GM23338 (cell line): Measurements from ENCODE around the gene TMEM150C. TPM values are rescaled to one million over a fixed set of nuclear protein-coding genes. Genes with fewer than 3 reads are reported as not detected.

Experiments
- ATAC-seq: fragments of 200-7000 bp; cut with Tn5 transposase; 3 replicates; pipeline ENCODE4 v1.9.1; 2020
- DNase-seq: peaks from one replicate; pipeline ENCODE4 v3.0.0-alpha.2; 2015; ENCODE audit warnings: low spot score
- H2AFZ ChIP-seq: fragments of 200-600 bp; sonication (generic); 2 replicates; pipeline ENCODE4 v1.8.0; 2016; ENCODE audit warnings: antibody characterized with exemption, mild to moderate bottlenecking, moderate library complexity
- H3F3A ChIP-seq: fragments of 200-600 bp; sonication (generic); replicated peaks from 2 replicates; pipeline ENCODE4 v1.8.0; 2017; ENCODE audit warnings: antibody characterized with exemption, mixed run types, low read depth
- H3K27ac ChIP-seq: fragments of 200-600 bp; sonication (generic); 2 replicates; pipeline ENCODE4 v1.6.1; 2016; ENCODE audit warnings: low read depth
- H3K27me3 ChIP-seq: fragments of 200-600 bp; sonication (generic); 2 replicates; pipeline ENCODE4 v1.8.0; 2016; ENCODE audit warnings: mild to moderate bottlenecking, mixed run types, moderate library complexity; ENCODE audit not compliant: insufficient read depth
- H3K36me3 ChIP-seq: fragments of 200-600 bp; sonication (generic); 2 replicates; pipeline ENCODE4 v1.8.0; 2016; ENCODE audit warnings: mild to moderate bottlenecking; ENCODE audit not compliant: insufficient read depth
- H3K4me1 ChIP-seq: fragments of 200-600 bp; sonication (generic); 2 replicates; pipeline ENCODE4 v1.8.0; 2016; ENCODE audit warnings: mild to moderate bottlenecking, moderate library complexity; ENCODE audit not compliant: insufficient read depth
- H3K4me2 ChIP-seq: fragments of 200-600 bp; sonication (generic); 2 replicates; pipeline ENCODE4 v1.7.1; 2017; ENCODE audit warnings: mixed run types
- H3K4me3 ChIP-seq: fragments of 200-600 bp; sonication (generic); 2 replicates; pipeline ENCODE4 v1.6.1; 2016; ENCODE audit warnings: mixed run types
- H3K79me2 ChIP-seq: fragments of 200-600 bp; sonication (generic); replicated peaks from 2 replicates; pipeline ENCODE4 v1.8.0; 2017; ENCODE audit warnings: mild to moderate bottlenecking; ENCODE audit not compliant: insufficient read depth
- H3K9me2 ChIP-seq: fragments of 200-600 bp; sonication (generic); 2 replicates; pipeline ENCODE4 v1.8.0; 2017; ENCODE audit not compliant: insufficient read depth
- H4K20me1 ChIP-seq: fragments of 200-600 bp; sonication (generic); replicated peaks from 2 replicates; pipeline ENCODE4 v1.8.0; 2017; ENCODE audit warnings: mild to moderate bottlenecking; ENCODE audit not compliant: insufficient read depth
- H3K27ac Mint-ChIP-seq: 2 replicates; pipeline ENCODE4 v1.8.0; 2020; ENCODE audit warnings: inconsistent platforms, mild to moderate bottlenecking, moderate library complexity, mixed read lengths
- H3K27me3 Mint-ChIP-seq: 3 replicates; pipeline ENCODE4 v1.8.0; 2022; ENCODE audit warnings: low read depth, mild to moderate bottlenecking, moderate library complexity, mixed read lengths, inconsistent platforms; ENCODE audit not compliant: insufficient read depth, poor library complexity
- H3K36me3 Mint-ChIP-seq: 3 replicates; pipeline ENCODE4 v1.8.0; 2021; ENCODE audit warnings: low read depth, mild to moderate bottlenecking, inconsistent platforms, moderate library complexity, mixed read lengths
- H3K4me1 Mint-ChIP-seq: 3 replicates; pipeline ENCODE4 v1.8.0; 2020; ENCODE audit warnings: mild to moderate bottlenecking, inconsistent platforms, mixed read lengths
- H3K4me3 Mint-ChIP-seq: 3 replicates; pipeline ENCODE4 v1.8.0; 2021; ENCODE audit warnings: moderate library complexity, mild to moderate bottlenecking, inconsistent platforms, mixed read lengths
- H3K9me3 Mint-ChIP-seq: 3 replicates; pipeline ENCODE4 v1.8.0; 2020; ENCODE audit warnings: moderate library complexity, mild to moderate bottlenecking, inconsistent platforms, mixed read lengths
- CREB1 ChIP-seq: fragments of 250-450 bp; sonication (Bioruptor Pico); IDR thresholded peaks from 2 replicates; pipeline ENCODE4 v1.5.0; 2020; ENCODE audit warnings: low read depth, mild to moderate bottlenecking, moderate library complexity
- ETS1 ChIP-seq: IDR thresholded peaks from 2 replicates; pipeline ENCODE4 v1.6.1; 2016; ENCODE audit warnings: antibody characterized with exemption
- EZH2 ChIP-seq: fragments of 200-600 bp; sonication (generic); IDR thresholded peaks from one replicate; pipeline ENCODE4 v1.8.0; 2017; ENCODE audit warnings: antibody characterized with exemption, mild to moderate bottlenecking, low read depth; ENCODE audit not compliant: unreplicated experiment
- EZH2phosphoT487 ChIP-seq: fragments of 200-600 bp; sonication (generic); IDR thresholded peaks from one replicate; pipeline ENCODE4 v1.8.1; 2018; ENCODE audit warnings: antibody characterized with exemption; ENCODE audit not compliant: unreplicated experiment
- JUNB ChIP-seq: IDR thresholded peaks from one replicate; pipeline ENCODE4 v1.6.1; 2016; ENCODE audit warnings: antibody characterized with exemption; ENCODE audit not compliant: unreplicated experiment
- NANOG ChIP-seq: IDR thresholded peaks from 2 replicates; pipeline ENCODE4 v1.6.1; 2016; ENCODE audit warnings: antibody characterized with exemption, borderline replicate concordance
- POLR2AphosphoS5 ChIP-seq: IDR thresholded peaks from 2 replicates; pipeline ENCODE4 v1.6.1; 2016; ENCODE audit warnings: antibody characterized with exemption, low read depth
- STAT1 ChIP-seq: IDR thresholded peaks from one replicate; pipeline ENCODE4 v1.6.1; 2016; ENCODE audit warnings: antibody characterized with exemption; ENCODE audit not compliant: unreplicated experiment
- ZNF114 ChIP-seq: fragments of 250-450 bp; sonication (Bioruptor Pico); IDR thresholded peaks from 2 replicates; pipeline ENCODE4 v1.5.0; 2020; ENCODE audit warnings: mild to moderate bottlenecking, moderate library complexity
- ZNF331 ChIP-seq: fragments of 250-450 bp; sonication (Bioruptor Pico); IDR thresholded peaks from 2 replicates; pipeline ENCODE4 v1.5.0; 2020; ENCODE audit warnings: low read depth, mild to moderate bottlenecking, moderate library complexity
- polyA plus RNA-seq: library from polyadenylated mRNA; unstranded; fragments of >200 nt; fragmentation: Nextera tagmentation; extraction: Ambion mirVana; gene quantifications from 2 replicates; pipeline ENCODE4 v1.2.1, GENCODE V29; 2016
- total RNA-seq: library from RNA; depleted of rRNA; stranded (reverse); fragments of >200 nt; shearing (Covaris generic); gene quantifications from 2 replicates; pipeline ENCODE4 v1.2.3, GENCODE V29; 2014
- TF ChIP-seq, protein P1 (sequence below), 2 experiments: fragments of 200-600 bp in 1 of 2; sonication (generic) in 1 of 2; conservative IDR thresholded peaks; 2 replicates each; pipeline versions ENCODE4 v1.5.1 to v1.6.1; 2016 to 2017; ENCODE audit warnings: antibody characterized with exemption in 2 of 2, low read depth in 2 of 2, mild to moderate bottlenecking in 2 of 2, moderate library complexity in 1 of 2
- TF ChIP-seq, protein P2 (sequence below): fragments of 250-450 bp; sonication (Bioruptor Pico); IDR thresholded peaks from 2 replicates; pipeline ENCODE4 v1.5.0; 2020; ENCODE audit warnings: mild to moderate bottlenecking, moderate library complexity

The TMEM150C gene
- total and polyA plus RNA-seq, 2 experiments from 2014 or later, result 1.7 to 4.0 TPM

GRCh38 chr4:82589756-82590155 is 28.0 kb upstream of the TMEM150C start (continued):
- TF ChIP-seq, protein P1, sequence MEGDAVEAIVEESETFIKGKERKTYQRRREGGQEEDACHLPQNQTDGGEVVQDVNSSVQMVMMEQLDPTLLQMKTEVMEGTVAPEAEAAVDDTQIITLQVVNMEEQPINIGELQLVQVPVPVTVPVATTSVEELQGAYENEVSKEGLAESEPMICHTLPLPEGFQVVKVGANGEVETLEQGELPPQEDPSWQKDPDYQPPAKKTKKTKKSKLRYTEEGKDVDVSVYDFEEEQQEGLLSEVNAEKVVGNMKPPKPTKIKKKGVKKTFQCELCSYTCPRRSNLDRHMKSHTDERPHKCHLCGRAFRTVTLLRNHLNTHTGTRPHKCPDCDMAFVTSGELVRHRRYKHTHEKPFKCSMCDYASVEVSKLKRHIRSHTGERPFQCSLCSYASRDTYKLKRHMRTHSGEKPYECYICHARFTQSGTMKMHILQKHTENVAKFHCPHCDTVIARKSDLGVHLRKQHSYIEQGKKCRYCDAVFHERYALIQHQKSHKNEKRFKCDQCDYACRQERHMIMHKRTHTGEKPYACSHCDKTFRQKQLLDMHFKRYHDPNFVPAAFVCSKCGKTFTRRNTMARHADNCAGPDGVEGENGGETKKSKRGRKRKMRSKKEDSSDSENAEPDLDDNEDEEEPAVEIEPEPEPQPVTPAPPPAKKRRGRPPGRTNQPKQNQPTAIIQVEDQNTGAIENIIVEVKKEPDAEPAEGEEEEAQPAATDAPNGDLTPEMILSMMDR (conservative IDR thresholded peaks at IDR 0.05; ENCODE audit: low read depth in 2 of 2), result no peak
- TF ChIP-seq POLR2AphosphoS5, result no peak
- no peak for TF ChIP-seq STAT1

GRCh38 chr4:82588771-82589270 is 27.0 kb upstream of the TMEM150C start:
- H3K27me3 Mint-ChIP-seq, result peaks cover 7% of the 10 kb centered on the region
- no peaks in the 10 kb centered on the region for H3K9me3 Mint-ChIP-seq
- no peaks in the 10 kb centered on the region for H3K36me3 Mint-ChIP-seq
- peaks cover 58% of the 10 kb centered on the region for H3K4me1 ChIP-seq
- H3K79me2 ChIP-seq, result no peaks in the 10 kb centered on the region
- no peak overlapping the region for H2AFZ ChIP-seq
- no peaks in the 10 kb centered on the region for H3K27me3 ChIP-seq
- ATAC-seq, result no peak
- H3K27ac Mint-ChIP-seq, result no peak overlapping the region
- no peaks in the 10 kb centered on the region for H4K20me1 ChIP-seq
- H3K9me2 ChIP-seq, result peaks cover 12% of the 10 kb centered on the region; the same call in 1 of the 2 replicates
- DNase-seq, result no peak
- H3K4me1 Mint-ChIP-seq, result peaks cover 76% of the 10 kb centered on the region
- H3F3A ChIP-seq, result 0 out of 2 replicates have a peak, but pooled peaks cover 8% of the 10 kb centered on the region
- H3K4me3 Mint-ChIP-seq, result no peak overlapping the region
- no peak overlapping the region for H3K4me3 ChIP-seq
- H3K27ac ChIP-seq, result no peak overlapping the region
- no peak overlapping the region for H3K4me2 ChIP-seq
- H3K36me3 ChIP-seq, result no peaks in the 10 kb centered on the region
- no peak for TF ChIP-seq CREB1 (CRISPR knock-in tag)
- TF ChIP-seq STAT1, result no peak
- TF ChIP-seq EZH2phosphoT487, result no peak
- no peak for TF ChIP-seq EZH2
- no peak for TF ChIP-seq ZNF331
- no peak for TF ChIP-seq POLR2AphosphoS5
- TF ChIP-seq JUNB, result no peak
- TF ChIP-seq, protein P1 (conservative IDR thresholded peaks at IDR 0.05; ENCODE audit: low read depth in 2 of 2), result no peak
- TF ChIP-seq NANOG, result no peak
- no peak for TF ChIP-seq ZNF114
- TF ChIP-seq ETS1, result no peak
- TF ChIP-seq, protein P2, sequence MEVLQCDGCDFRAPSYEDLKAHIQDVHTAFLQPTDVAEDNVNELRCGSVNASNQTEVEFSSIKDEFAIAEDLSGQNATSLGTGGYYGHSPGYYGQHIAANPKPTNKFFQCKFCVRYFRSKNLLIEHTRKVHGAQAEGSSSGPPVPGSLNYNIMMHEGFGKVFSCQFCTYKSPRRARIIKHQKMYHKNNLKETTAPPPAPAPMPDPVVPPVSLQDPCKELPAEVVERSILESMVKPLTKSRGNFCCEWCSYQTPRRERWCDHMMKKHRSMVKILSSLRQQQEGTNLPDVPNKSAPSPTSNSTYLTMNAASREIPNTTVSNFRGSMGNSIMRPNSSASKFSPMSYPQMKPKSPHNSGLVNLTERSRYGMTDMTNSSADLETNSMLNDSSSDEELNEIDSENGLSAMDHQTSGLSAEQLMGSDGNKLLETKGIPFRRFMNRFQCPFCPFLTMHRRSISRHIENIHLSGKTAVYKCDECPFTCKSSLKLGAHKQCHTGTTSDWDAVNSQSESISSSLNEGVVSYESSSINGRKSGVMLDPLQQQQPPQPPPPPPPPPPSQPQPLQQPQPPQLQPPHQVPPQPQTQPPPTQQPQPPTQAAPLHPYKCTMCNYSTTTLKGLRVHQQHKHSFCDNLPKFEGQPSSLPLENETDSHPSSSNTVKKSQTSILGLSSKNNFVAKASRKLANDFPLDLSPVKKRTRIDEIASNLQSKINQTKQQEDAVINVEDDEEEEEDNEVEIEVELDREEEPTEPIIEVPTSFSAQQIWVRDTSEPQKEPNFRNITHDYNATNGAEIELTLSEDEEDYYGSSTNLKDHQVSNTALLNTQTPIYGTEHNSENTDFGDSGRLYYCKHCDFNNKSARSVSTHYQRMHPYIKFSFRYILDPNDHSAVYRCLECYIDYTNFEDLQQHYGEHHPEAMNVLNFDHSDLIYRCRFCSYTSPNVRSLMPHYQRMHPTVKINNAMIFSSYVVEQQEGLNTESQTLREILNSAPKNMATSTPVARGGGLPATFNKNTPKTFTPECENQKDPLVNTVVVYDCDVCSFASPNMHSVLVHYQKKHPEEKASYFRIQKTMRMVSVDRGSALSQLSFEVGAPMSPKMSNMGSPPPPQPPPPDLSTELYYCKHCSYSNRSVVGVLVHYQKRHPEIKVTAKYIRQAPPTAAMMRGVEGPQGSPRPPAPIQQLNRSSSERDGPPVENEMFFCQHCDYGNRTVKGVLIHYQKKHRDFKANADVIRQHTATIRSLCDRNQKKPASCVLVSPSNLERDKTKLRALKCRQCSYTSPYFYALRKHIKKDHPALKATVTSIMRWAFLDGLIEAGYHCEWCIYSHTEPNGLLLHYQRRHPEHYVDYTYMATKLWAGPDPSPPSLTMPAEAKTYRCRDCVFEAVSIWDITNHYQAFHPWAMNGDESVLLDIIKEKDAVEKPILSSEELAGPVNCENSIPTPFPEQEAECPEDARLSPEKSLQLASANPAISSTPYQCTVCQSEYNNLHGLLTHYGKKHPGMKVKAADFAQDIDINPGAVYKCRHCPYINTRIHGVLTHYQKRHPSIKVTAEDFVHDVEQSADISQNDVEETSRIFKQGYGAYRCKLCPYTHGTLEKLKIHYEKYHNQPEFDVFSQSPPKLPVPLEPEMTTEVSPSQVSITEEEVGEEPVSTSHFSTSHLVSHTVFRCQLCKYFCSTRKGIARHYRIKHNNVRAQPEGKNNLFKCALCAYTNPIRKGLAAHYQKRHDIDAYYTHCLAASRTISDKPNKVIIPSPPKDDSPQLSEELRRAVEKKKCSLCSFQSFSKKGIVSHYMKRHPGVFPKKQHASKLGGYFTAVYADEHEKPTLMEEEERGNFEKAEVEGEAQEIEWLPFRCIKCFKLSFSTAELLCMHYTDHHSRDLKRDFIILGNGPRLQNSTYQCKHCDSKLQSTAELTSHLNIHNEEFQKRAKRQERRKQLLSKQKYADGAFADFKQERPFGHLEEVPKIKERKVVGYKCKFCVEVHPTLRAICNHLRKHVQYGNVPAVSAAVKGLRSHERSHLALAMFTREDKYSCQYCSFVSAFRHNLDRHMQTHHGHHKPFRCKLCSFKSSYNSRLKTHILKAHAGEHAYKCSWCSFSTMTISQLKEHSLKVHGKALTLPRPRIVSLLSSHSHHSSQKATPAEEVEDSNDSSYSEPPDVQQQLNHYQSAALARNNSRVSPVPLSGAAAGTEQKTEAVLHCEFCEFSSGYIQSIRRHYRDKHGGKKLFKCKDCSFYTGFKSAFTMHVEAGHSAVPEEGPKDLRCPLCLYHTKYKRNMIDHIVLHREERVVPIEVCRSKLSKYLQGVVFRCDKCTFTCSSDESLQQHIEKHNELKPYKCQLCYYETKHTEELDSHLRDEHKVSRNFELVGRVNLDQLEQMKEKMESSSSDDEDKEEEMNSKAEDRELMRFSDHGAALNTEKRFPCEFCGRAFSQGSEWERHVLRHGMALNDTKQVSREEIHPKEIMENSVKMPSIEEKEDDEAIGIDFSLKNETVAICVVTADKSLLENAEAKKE, result no peak
